Pancreas (tissue), 10 donors: Measurements from ENCODE around the gene TENM3. TPM values are rescaled to one million over a fixed set of nuclear protein-coding genes. Genes with fewer than 3 reads are reported as not detected.

ENCODE experiments used
- ATAC-seq, 4 donors: fragments of 200-7000 bp; cut with Tn5 transposase; one replicate each; pipeline versions ENCODE4 v1.8.0 to v1.9.1; 2020; ENCODE audit warnings: mild to moderate bottlenecking in 4 of 4, moderate library complexity in 4 of 4
- DNase-seq, 6 donors: peaks; one replicate each; pipeline ENCODE4 v3.0.0-alpha.2; 2020
- FAIRE-seq: peaks from 2 replicates; lab custom pipeline; 2012; peaks lifted over from hg19 to GRCh38; lab: Jason Lieb, UNC
- H3K27ac ChIP-seq, 4 donors: fragments of 200-600 bp; sonication (generic); 1 replicate in 3 of 4; 2 replicates in 1 of 4; pipeline versions ENCODE4 v1.5.0 to v1.8.0; 2020
- H3K27me3 ChIP-seq, 4 donors: fragments of 200-600 bp; one replicate each; pipeline ENCODE4 v1.8.0; 2021
- H3K36me3 ChIP-seq, 3 donors: fragments of 200-600 bp; sonication (generic) in 1 of 3; one replicate each; pipeline versions ENCODE4 v1.5.0 to v1.8.0; 2020 to 2021
- H3K4me1 ChIP-seq, 3 donors: fragments of 200-600 bp; one replicate each; pipeline ENCODE4 v1.8.0; 2021
- H3K4me3 ChIP-seq, 4 donors: fragments of 200-600 bp; sonication (generic) in 2 of 4; one replicate each; pipeline versions ENCODE4 v1.5.0 to v1.8.0; 2020 to 2021
- H3K9me3 ChIP-seq, 4 donors: fragments of 200-600 bp; one replicate each; pipeline ENCODE4 v1.8.0; 2021
- CTCF ChIP-seq, 4 donors: fragments of 200-600 bp; sonication (generic) in 3 of 4; IDR thresholded peaks; one replicate each; pipeline versions ENCODE4 v1.5.0 to v1.8.0; 2021; ENCODE audit warnings: antibody characterized with exemption in 4 of 4
- WGBS, 2 donors: extraction: QIAGEN DNeasy Blood & Tissue Kit; methylation state at CpG; one replicate each; pipeline ENCODE4 v1.1.7; 2013; 5-methylcytosine and 5-hydroxymethylcytosine counted together
- intact Hi-C, 3 donors: fragments of 100-400 bp; cut with DNase I; formaldehyde crosslinking; loops; one replicate each; pipeline versions ENCODE4 v1.11.1 to v1.14.2; 2022
- polyA plus RNA-seq, 2 donors: library from polyadenylated mRNA; stranded (reverse); fragments of 200-250 nt; gene quantifications; one replicate each; pipeline ENCODE4 v1.2.3, GENCODE V29; 2013
- total RNA-seq, 6 donors: library from RNA; stranded (reverse); fragmentation: NEBNext Ultra II Directional in 4 of 6; extraction: Animal tissue kit (Norgen Biotek cat#: 25700) in 4 of 6; gene quantifications; one replicate each; pipeline versions ENCODE4 v1.2.1 to v1.2.4, GENCODE V29; 2021 to 2023
- donor health status: healthy with polysubstance abuse.
- donor health status: DM: no; HTN: no; CAD: no; lungs with moderate emphysema.
- donor health status: DM: no; HTN: no; CAD: no.
- donor health status: control.
- donor health status: control.
- donor health status: Bipolar disorder and iron deficiency.
- donor health status: DM: yes; HTN: yes; CAD: no.
- donor health status: DM: no; HTN: no; CAD: no.
- donor health status: DM: no; HTN: no; CAD: no.
- donor health status: DM: yes; HTN: yes; CAD: no.

Gene TENM3
- total and polyA plus RNA-seq, 8 donors: 0.99 to 6.1 (median 4.4) TPM

- DNase-seq (no peak), FAIRE-seq (no peak), ATAC-seq (no peak)
- Histone ChIP-seq H3K4me3 (no peak overlapping the region), H3K4me1 (no peaks in the 10 kb centered on the region), H3K27ac (no peak overlapping the region), H3K27me3 (no peaks in the 10 kb centered on the region), H3K9me3 (no peaks in the 10 kb centered on the region), H3K36me3 (no peaks in the 10 kb centered on the region)
- intact Hi-C loops: no loop called here
- TF ChIP-seq CTCF (IDR thresholded peaks at IDR 0.05): no peak
- 83 to 86% methylated on average over 8 of the region's 8 CpGs for WGBS, 2 donors
Measured at GRCh38 chr4:182764642-182765041, 521.4 kb downstream of the TENM3 start.

GRCh38 chr4:182765987-182766856 lies 523.0 kb downstream of the TENM3 start:
- H3K27me3 ChIP-seq: no peaks in the 10 kb centered on the region
- FAIRE-seq: no peak

GRCh38 chr4:182766857-182767250 lies 523.7 kb downstream of the TENM3 start:
- Histone ChIP-seq H3K9me3 (no peaks in the 10 kb centered on the region), H3K36me3 (no peaks in the 10 kb centered on the region), H3K27me3 (no peaks in the 10 kb centered on the region), H3K4me3 (no peak overlapping the region), H3K27ac (no peak overlapping the region), H3K4me1 (no peaks in the 10 kb centered on the region)
- intact Hi-C loops: no loop called here
- no peak for FAIRE-seq
- 94% methylated on average over 5 of the region's 5 CpGs for WGBS, 2 donors
- TF ChIP-seq CTCF (IDR thresholded peaks at IDR 0.05): no peak
- no peak for DNase-seq
- no peak for ATAC-seq

More at GRCh38 chr4:182765987-182766856, 523.0 kb downstream of the TENM3 start:
- no peaks in the 10 kb centered on the region for H3K9me3 ChIP-seq
- no peak for DNase-seq
- no peaks in the 10 kb centered on the region for H3K4me1 ChIP-seq
- H3K27ac ChIP-seq: no peak overlapping the region
- intact Hi-C loops: no loop called here
- ATAC-seq: no peak
- H3K36me3 ChIP-seq: no peaks in the 10 kb centered on the region
- no peak for TF ChIP-seq CTCF (IDR thresholded peaks at IDR 0.05)
- H3K4me3 ChIP-seq: no peak overlapping the region
- 84 to 85% methylated on average over 7 of the region's 7 CpGs for WGBS, 2 donors

- H3K27ac ChIP-seq: no peak overlapping the region
- H3K27me3 ChIP-seq: no peaks in the 10 kb centered on the region
- intact Hi-C loops: no loop called here
- ATAC-seq: no peak
- H3K4me1 ChIP-seq: no peaks in the 10 kb centered on the region
- no peak for TF ChIP-seq CTCF (IDR thresholded peaks at IDR 0.05)
- no peak overlapping the region for H3K4me3 ChIP-seq
- H3K36me3 ChIP-seq: no peaks in the 10 kb centered on the region
- FAIRE-seq: no peak
- WGBS, 2 donors: 80 to 83% methylated on average over 4 of the region's 4 CpGs
- H3K9me3 ChIP-seq: no peaks in the 10 kb centered on the region
- no peak for DNase-seq
Measured at GRCh38 chr4:182768838-182769237, 525.6 kb downstream of the TENM3 start.
